IPS DF 4.7 (cell line): Measurements from ENCODE around the gene TBC1D17.
"Not testable (repeated sequence)": the region's sequence is repeated elsewhere in the genome, so short reads cannot be mapped to it uniquely, and the experiment has no call there.

Experiments
- DNase-seq: peaks from one replicate; pipeline ENCODE4 v3.0.0-alpha.2; 2013; ENCODE audit warnings: low spot score; ENCODE audit errors: extremely low read depth

Gene TBC1D17

GRCh38 chr19:49916839-49917733 is 39.6 kb downstream of the TBC1D17 start:
- DNase-seq, result no peak

GRCh38 chr19:49918089-49918488 is 40.6 kb downstream of the TBC1D17 start:
- DNase-seq, result no peak

- DNase-seq, result no peak
Observed at GRCh38 chr19:49920624-49921363, 43.3 kb downstream of the TBC1D17 start.

DNA sequence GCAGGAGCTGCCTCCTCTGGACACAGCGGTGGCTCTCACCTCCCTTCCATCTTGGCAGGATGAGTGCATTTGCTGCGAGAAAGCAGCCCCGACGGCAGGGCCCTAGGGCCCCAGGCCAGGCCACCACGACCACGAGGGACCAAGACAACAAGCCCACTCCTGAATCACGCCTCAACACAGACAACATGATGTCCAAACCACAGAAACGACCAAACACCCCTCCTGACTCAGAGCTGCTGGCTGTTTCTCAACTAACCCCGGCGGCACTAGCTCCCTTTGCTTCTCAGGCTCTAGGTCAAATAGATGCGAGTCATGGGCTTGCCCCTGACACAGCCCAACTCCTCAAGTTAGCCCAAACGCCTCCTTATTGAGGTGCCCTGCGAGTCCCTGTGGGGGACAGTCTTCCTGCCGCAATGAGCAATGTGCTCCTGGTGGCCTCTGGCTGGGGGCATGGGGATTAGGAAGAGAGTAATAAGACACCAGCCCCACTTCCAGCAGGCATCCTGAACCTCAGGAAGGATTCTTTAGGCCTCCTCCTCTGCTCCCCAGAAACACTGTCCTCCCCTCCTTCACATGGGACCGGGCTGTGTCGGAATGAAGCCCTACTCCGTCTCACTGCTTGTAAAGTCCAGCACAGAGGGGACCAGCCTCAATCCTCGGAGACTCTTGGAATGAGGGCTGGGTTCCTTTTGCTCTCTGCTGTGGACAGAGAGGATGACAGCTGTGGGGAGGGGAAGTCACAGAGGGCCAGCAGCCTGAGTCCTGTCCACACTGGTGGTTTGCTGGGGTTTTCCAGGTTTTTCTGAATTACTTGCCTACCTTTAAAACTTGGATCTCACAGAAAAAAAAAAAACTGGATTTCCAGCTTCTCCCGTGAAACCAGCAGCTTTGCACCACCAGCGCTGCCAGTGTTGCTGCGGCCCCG is 44.6 kb downstream of the TBC1D17 start:
- DNase-seq, result no peak

DNA sequence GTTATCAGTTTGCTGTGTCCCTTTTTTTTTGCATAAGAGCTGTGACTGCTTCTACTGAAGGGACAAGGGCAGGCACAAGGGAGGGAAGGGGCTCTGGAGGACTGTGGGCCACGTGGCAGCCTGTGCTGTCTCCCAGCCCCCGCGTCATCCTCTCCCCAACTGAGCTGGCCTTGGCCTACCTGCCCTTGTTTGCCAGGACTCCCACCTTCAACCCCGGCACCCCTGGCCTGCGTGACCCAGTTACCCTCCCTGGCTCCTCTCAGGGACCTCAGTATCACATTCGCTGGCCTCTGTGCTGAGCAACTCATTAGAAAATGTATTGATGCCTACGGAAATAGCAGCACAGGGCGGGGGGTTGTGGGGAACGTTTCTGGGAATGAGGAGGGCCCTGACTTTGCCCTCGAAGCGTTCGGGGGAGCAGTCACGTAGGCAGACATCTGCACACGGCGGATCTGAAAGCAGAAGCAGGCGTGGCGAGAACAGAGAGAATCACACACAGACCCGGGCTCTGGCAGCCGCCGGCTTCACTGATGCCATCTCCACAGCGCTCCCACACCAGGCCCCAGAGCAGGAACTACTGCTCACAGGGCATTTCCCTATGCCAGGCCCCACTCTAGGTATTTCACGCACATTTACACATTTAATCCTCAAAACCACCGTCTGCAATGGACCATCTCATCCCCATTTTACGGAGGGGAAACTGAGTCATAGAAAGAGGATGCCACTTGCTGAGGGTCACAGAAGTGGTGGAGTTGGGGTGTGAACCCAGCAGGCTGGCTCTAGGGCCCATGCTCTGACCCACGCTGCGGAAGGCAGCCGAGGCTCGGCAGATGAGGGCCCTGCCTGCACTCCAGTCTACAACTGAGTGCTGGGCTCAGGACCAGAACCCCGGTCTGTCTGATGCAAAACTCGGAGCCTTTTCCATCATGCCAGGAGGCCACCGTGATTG is 45.8 kb downstream of the TBC1D17 start:
- no peak for DNase-seq

- DNase-seq, result no peak
Observed at GRCh38 chr19:49924004-49924880, 46.7 kb downstream of the TBC1D17 start.

- not testable (repeated sequence) for DNase-seq
Observed at GRCh38 chr19:49924881-49925210, 47.3 kb downstream of the TBC1D17 start.

DNA sequence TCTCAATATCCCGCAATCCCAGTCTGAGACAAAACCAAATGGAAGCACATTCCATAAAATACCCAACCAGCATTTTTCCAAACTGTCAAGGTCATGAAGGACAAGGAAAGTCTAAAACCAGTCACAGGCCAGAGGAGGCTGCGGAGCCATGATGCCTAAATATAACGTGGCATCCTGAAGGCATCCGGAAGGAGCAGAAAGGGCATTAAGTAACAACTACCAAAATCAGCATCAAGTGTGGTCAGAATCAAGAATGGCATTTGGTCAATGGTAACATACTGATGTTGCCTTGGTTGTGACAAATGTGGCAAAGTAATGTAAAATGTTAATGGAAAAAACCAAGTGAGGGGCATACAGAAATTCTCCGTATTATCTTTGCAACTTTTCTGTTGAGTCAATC is 48.0 kb downstream of the TBC1D17 start:
- no peak for DNase-seq

- DNase-seq, result no peak
Observed at GRCh38 chr19:49926515-49926914, 49.0 kb downstream of the TBC1D17 start.

DNA sequence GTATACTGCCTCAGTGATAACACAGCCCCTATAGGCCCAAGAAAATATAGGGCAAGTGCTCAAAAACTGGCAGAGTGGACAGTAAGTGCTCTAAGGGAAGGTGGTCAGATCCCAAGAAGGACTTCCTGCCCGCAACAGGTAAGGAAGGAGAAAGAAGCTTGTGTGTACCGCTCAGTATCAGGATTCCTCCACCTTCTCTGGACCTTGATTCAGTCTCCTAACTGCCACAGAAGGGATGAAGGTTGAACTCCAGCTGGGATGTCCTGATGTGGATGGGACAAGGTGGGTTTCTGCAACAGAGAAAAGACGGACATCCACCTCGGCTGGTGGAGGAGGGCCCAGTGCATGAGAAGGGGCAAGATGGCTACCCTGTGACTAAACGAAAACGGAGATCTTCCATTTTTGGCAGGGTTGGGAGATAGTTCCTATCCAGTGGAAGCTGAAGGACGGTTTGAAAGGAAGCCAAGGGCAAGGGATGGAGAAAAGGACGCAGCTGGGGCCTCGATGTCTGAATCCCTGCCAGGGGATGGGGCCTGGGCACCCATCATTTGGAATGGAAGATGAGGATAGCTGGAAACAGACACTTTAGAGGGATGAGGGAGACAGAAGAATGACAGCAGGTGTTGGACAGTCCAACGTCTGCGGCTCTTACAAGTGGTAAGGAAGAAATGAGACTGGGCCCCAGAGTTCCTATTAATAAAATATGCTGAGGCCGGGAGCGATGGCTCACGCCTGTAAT is 50.2 kb downstream of the TBC1D17 start:
- no peak for DNase-seq

DNA sequence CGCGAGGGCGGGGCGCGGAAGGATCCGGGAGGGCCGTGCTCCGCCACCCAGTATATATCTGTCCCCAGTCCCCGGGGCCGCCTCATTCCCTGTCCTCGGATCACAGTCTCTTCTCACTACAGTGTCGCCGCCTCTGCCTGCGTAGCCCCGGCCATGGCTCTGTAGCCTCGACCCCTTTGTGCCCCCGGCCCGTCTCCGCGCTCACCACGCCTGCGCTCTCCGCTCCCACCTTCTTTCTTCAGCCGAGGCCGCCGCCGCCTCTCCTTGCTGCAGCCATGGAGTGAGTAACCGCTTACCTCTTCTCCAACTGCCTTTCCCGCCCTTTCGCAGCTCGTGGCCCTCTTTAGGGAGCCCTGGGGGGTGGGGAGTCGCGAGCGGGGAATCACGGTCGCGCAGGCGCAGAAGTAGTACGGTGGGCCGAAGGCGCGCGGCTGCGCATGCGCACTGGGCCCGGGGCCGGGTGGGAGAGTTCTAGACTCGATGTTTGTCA is 51.7 kb downstream of the TBC1D17 start, which contains the start of the genes ATF5 and NUP62:
Gene ATF5, plus strand, starts transcription at position 85 of the 490 bp plus-strand sequence. CDS start 1,646 bp downstream, outside the sequence.
Gene NUP62, minus strand, starts transcription at position 384 of the 490 bp plus-strand sequence. CDS start 19,697 bp downstream, outside the sequence.
- DNase-seq, result no peak

- no peak for DNase-seq
Observed at GRCh38 chr19:49929611-49930482, 52.3 kb downstream of the TBC1D17 start.

GRCh38 chr19:49930483-49931011 is 53.0 kb downstream of the TBC1D17 start:
- no peak for DNase-seq

DNA sequence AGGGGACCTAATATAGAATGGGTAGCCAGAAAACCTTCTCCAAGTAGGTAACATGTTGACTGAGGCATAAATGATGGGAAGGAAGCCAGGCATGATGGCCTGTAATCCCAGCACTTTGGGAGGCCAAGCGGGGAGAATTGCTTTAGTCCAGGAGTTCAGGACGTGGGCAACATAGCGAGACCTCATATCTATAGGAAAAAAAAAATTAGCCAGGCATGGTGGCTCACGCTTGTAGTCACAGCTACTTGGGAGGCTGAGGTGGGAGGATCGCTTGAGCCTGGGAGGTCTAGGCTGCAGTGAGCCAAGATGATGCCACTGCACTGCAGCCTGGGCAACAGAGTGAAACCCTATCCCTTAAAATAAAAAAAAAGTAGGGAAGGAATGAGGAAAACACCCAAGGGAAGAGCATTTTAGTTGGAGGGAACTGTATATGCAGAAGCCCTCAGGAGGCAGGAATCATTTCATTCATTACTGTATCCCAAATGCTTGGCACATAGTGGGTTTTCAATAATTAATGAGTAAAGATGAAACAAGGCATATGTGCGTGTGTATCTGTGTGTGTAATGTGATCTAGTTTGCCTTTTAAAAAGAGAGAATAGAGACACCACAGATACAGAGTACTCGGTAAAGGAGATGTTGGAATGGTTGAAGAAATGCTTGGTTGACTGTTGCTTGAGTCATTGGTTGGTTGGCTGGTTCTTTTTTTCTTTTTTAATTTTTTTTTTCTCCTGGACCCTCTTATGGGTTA is 54.0 kb downstream of the TBC1D17 start:
- no peak for DNase-seq

GRCh38 chr19:49932041-49932451 is 54.5 kb downstream of the TBC1D17 start:
- DNase-seq, result no peak

- no peak for DNase-seq
Observed at GRCh38 chr19:49932731-49933131, 55.2 kb downstream of the TBC1D17 start.
